MM.1S (cell line): ENCODE results near the gene LDLRAD4.

Experiments
- CTCF ChIP-seq: fragments of 300-600 bp; sonication (generic); IDR thresholded peaks from 2 replicates; pipeline ENCODE4 v1.5.1; 2016; ENCODE audit warnings: antibody characterized with exemption, low read length, mixed read lengths
- EZH2phosphoT487 ChIP-seq: fragments of 300-600 bp; sonication (generic); IDR thresholded peaks from 2 replicates; pipeline ENCODE4 v1.6.1; 2018; ENCODE audit warnings: antibody characterized with exemption, low read length

GRCh38 chr18:13500869-13501542, 282.4 kb downstream of the LDLRAD4 start:
- no peak for TF ChIP-seq CTCF
- no peak for TF ChIP-seq EZH2phosphoT487
